Measurements from ENCODE around the gene MARVELD1.

MARVELD1 gene

GRCh38 chr10:97763411-97763810, 49.9 kb downstream of the MARVELD1 start:
- no peaks in the 10 kb centered on the region for H3K36me3 ChIP-seq (ENCODE audit: control insufficient read depth, low read depth, low read length)
- H3K9me3 ChIP-seq (ENCODE audit: control insufficient read depth, low read depth, low read length): no peaks in the 10 kb centered on the region
- H3K4me1 ChIP-seq (ENCODE audit: control insufficient read depth, low read depth, low read length): peaks cover 17% of the 10 kb centered on the region
- H3K4me3 ChIP-seq (ENCODE audit: low read length): no peak overlapping the region
- no peak overlapping the region for H3K27ac ChIP-seq (ENCODE audit: low read length)
- no peak overlapping the region for H3K9ac ChIP-seq (ENCODE audit: low read length)
- H3K27me3 ChIP-seq (ENCODE audit: control insufficient read depth, insufficient read depth, low read length): peaks cover under 1% of the 10 kb centered on the region

DNA sequence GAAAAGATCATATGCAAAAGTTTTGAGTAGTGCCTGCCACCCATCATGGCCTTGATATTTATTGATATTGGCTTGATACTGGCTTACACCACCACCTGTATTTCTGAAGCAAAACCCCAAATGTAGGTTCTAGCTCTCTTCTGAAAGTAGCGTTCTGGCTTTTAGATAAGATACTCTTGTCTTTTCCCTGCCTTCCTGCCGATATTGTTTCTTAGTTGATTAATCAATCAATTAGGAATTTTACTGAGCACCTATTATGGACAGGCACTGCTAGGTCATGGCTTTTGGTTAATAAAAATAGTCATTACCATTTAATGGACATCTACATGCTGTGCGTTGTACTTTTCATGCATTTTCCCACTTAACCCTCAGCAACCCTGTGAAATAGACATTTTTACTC, 50.4 kb downstream of the MARVELD1 start:
- Histone ChIP-seq H3K9ac (ENCODE audit: low read length) (no peak overlapping the region), H3K27ac (ENCODE audit: low read length) (no peak overlapping the region), H3K4me3 (ENCODE audit: low read length) (no peak overlapping the region), H3K36me3 (ENCODE audit: control insufficient read depth, low read depth, low read length) (no peaks in the 10 kb centered on the region), H3K4me1 (ENCODE audit: control insufficient read depth, low read depth, low read length) (peaks cover 17% of the 10 kb centered on the region), H3K27me3 (ENCODE audit: control insufficient read depth, insufficient read depth, low read length) (peaks cover 6% of the 10 kb centered on the region), H3K9me3 (ENCODE audit: control insufficient read depth, low read depth, low read length) (no peaks in the 10 kb centered on the region)

DNA sequence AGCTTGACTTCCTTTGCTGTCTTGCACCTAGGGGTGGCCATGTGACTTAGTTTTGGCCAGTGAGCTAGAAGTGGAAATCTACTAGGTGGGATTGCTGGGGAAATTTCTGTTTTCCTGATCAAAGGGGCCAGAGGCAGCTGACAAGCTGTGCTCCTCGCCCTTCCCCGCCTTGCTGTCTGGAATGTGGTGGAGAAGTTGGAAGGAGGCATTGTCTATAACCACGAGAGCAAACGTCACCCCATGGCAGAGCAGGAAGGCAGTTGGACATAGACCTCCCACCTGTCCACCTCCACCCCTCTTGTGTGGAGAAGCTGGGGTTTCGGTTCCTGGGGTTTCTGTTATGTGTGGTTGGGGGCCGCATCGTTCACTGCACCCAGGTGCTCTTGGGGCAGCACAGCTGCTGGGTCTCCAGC, 51.0 kb downstream of the MARVELD1 start:
- Histone ChIP-seq H3K27me3 (ENCODE audit: control insufficient read depth, insufficient read depth, low read length) (peaks cover 12% of the 10 kb centered on the region), H3K27ac (ENCODE audit: low read length) (no peak overlapping the region), H3K36me3 (ENCODE audit: control insufficient read depth, low read depth, low read length) (no peaks in the 10 kb centered on the region), H3K4me3 (ENCODE audit: low read length) (no peak overlapping the region), H3K4me1 (ENCODE audit: control insufficient read depth, low read depth, low read length) (peaks cover 17% of the 10 kb centered on the region), H3K9ac (ENCODE audit: low read length) (no peak overlapping the region), H3K9me3 (ENCODE audit: control insufficient read depth, low read depth, low read length) (no peaks in the 10 kb centered on the region)

DNA sequence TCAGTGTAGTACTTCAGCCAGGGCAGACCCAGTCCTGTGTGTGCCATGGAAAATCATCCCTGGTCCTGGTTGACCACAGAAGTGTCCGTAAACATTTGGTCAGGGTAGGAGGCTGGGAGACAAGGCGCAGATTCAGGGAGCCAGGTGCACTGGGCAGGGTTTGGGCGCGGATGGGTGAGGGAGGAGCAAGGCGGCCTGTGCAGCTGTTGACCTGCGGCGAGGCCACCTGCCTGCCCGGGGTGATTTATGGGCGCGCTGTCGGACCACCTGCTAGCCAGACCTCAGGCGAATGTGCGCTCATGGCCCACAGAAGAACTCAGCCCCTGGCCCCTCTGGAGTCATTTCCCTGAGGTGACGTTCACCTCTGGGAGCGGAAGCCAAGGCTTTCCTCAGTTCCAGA, 51.7 kb downstream of the MARVELD1 start:
- no peak overlapping the region for H3K9ac ChIP-seq (ENCODE audit: low read length)
- no peaks in the 10 kb centered on the region for H3K9me3 ChIP-seq (ENCODE audit: control insufficient read depth, low read depth, low read length)
- H3K36me3 ChIP-seq (ENCODE audit: control insufficient read depth, low read depth, low read length): no peaks in the 10 kb centered on the region
- peaks cover 17% of the 10 kb centered on the region for H3K4me1 ChIP-seq (ENCODE audit: control insufficient read depth, low read depth, low read length)
- peaks cover 19% of the 10 kb centered on the region for H3K27me3 ChIP-seq (ENCODE audit: control insufficient read depth, insufficient read depth, low read length)
- H3K27ac ChIP-seq (ENCODE audit: low read length): no peak overlapping the region
- H3K4me3 ChIP-seq (ENCODE audit: low read length): no peak overlapping the region

DNA sequence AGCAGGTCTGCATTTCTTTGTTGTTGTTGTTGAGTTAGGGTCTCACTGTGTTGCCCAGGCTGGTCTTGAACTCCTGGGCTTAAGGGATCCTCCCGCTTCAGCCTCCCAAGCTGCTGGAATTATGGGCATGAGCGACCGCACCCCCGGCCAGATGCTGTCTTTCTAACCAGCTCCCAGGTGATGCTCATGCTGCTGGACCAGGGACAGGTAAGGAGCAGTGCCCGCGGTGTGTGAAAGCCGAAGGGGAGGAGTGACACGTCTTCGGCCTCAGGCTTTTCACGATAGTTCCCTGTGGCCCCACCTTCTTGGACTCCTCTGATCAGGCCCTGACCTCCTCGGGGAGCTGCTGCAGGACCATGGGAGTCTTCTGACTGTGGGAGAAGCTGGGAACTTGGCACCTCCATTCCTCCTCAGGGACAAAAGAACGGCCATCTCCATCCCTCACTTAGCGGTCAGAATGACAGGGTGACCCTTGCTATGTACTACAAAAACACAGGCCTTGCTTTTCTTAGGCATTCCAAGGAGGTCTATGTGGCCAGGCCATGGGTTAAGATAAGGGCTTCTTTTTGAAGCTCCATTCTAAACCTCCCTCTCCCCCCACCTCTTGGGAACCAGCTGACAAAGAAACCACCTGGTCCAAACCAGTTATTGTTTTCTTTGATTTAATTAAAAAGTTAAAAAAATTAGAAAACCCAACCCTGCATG, 52.7 kb downstream of the MARVELD1 start:
- H3K36me3 ChIP-seq (ENCODE audit: control insufficient read depth, low read depth, low read length): no peaks in the 10 kb centered on the region

GRCh38 chr10:97766996-97767924, 53.7 kb downstream of the MARVELD1 start:
- Histone ChIP-seq H3K27ac (ENCODE audit: low read length) (no peak overlapping the region), H3K4me1 (ENCODE audit: control insufficient read depth, low read depth, low read length) (peaks cover 17% of the 10 kb centered on the region), H3K9me3 (ENCODE audit: control insufficient read depth, low read depth, low read length) (no peaks in the 10 kb centered on the region)

More for the DNA sequence above, 52.7 kb downstream of the MARVELD1 start:
- H3K9ac ChIP-seq (ENCODE audit: low read length): no peak overlapping the region
- H3K4me3 ChIP-seq (ENCODE audit: low read length): no peak overlapping the region
- H3K27me3 ChIP-seq (ENCODE audit: control insufficient read depth, insufficient read depth, low read length): peaks cover 29% of the 10 kb centered on the region
- no peaks in the 10 kb centered on the region for H3K9me3 ChIP-seq (ENCODE audit: control insufficient read depth, low read depth, low read length)
- H3K4me1 ChIP-seq (ENCODE audit: control insufficient read depth, low read depth, low read length): peaks cover 20% of the 10 kb centered on the region
- H3K27ac ChIP-seq (ENCODE audit: low read length): no peak overlapping the region

More at GRCh38 chr10:97766996-97767924, 53.7 kb downstream of the MARVELD1 start:
- peaks cover 37% of the 10 kb centered on the region for H3K27me3 ChIP-seq (ENCODE audit: control insufficient read depth, insufficient read depth, low read length)
- no peaks in the 10 kb centered on the region for H3K36me3 ChIP-seq (ENCODE audit: control insufficient read depth, low read depth, low read length)
- H3K4me3 ChIP-seq (ENCODE audit: low read length): no peak overlapping the region
- H3K9ac ChIP-seq (ENCODE audit: low read length): no peak overlapping the region

Data from iPS-18a (cell line).